Measurements from ENCODE around the gene TMEM39B.
"Not testable (repeated sequence)": the region's sequence is repeated elsewhere in the genome, so short reads cannot be mapped to it uniquely, and the experiment has no call there.

Gene TMEM39B

GRCh38 chr1:32144033-32144432, 71.3 kb downstream of the TMEM39B start:
- H3K4me3 ChIP-seq (ENCODE audit: insufficient read depth, low read depth, low read length, poor library complexity, severe bottlenecking) = no peak overlapping the region
- H3K27ac ChIP-seq (ENCODE audit: insufficient read depth, low read length, poor library complexity, severe bottlenecking) = no peak overlapping the region
- no peaks in the 10 kb centered on the region for H3K27me3 ChIP-seq (replicated peaks; ENCODE audit: control insufficient read depth, insufficient read depth, low read length, poor library complexity, severe bottlenecking)
- no peak for DNase-seq
- H3K9me3 ChIP-seq (ENCODE audit: control insufficient read depth, low read length) = no peaks in the 10 kb centered on the region
- H3K36me3 ChIP-seq (ENCODE audit: control insufficient read depth, insufficient read depth, low read length) = no peaks in the 10 kb centered on the region
- H3K4me1 ChIP-seq (ENCODE audit: control insufficient read depth, insufficient read depth, low read length, poor library complexity, severe bottlenecking) = no peaks in the 10 kb centered on the region

- H3K27ac ChIP-seq (ENCODE audit: insufficient read depth, low read length, poor library complexity, severe bottlenecking); H3K4me1 ChIP-seq (ENCODE audit: control insufficient read depth, insufficient read depth, low read length, poor library complexity, severe bottlenecking): not testable (repeated sequence)
Observed at GRCh38 chr1:32147799-32148198, 75.1 kb downstream of the TMEM39B start.

GRCh38 chr1:32150847-32151246, 78.1 kb downstream of the TMEM39B start:
- Histone ChIP-seq H3K36me3 (ENCODE audit: control insufficient read depth, insufficient read depth, low read length) (peaks cover 7% of the 10 kb centered on the region), H3K4me3 (ENCODE audit: insufficient read depth, low read depth, low read length, poor library complexity, severe bottlenecking) (no peak overlapping the region), H3K27ac (ENCODE audit: insufficient read depth, low read length, poor library complexity, severe bottlenecking) (no peak overlapping the region), H3K27me3 (replicated peaks; ENCODE audit: control insufficient read depth, insufficient read depth, low read length, poor library complexity, severe bottlenecking) (no peaks in the 10 kb centered on the region), H3K4me1 (ENCODE audit: control insufficient read depth, insufficient read depth, low read length, poor library complexity, severe bottlenecking) (no peaks in the 10 kb centered on the region), H3K9me3 (ENCODE audit: control insufficient read depth, low read length) (no peaks in the 10 kb centered on the region)
- DNase-seq = no peak

More at GRCh38 chr1:32147799-32148198, 75.1 kb downstream of the TMEM39B start:
- not testable (repeated sequence) for H3K9me3 ChIP-seq (ENCODE audit: control insufficient read depth, low read length); H3K4me3 ChIP-seq (ENCODE audit: insufficient read depth, low read depth, low read length, poor library complexity, severe bottlenecking); DNase-seq; H3K36me3 ChIP-seq (ENCODE audit: control insufficient read depth, insufficient read depth, low read length); H3K27me3 ChIP-seq (replicated peaks; ENCODE audit: control insufficient read depth, insufficient read depth, low read length, poor library complexity, severe bottlenecking)

- H3K9me3 ChIP-seq (ENCODE audit: control insufficient read depth, low read length) = no peaks in the 10 kb centered on the region
- no peaks in the 10 kb centered on the region for H3K27me3 ChIP-seq (replicated peaks; ENCODE audit: control insufficient read depth, insufficient read depth, low read length, poor library complexity, severe bottlenecking)
- H3K4me3 ChIP-seq (ENCODE audit: insufficient read depth, low read depth, low read length, poor library complexity, severe bottlenecking) = no peak overlapping the region
- no peak overlapping the region for H3K27ac ChIP-seq (ENCODE audit: insufficient read depth, low read length, poor library complexity, severe bottlenecking)
- no peak for DNase-seq
- H3K36me3 ChIP-seq (ENCODE audit: control insufficient read depth, insufficient read depth, low read length) = peaks cover 12% of the 10 kb centered on the region
- H3K4me1 ChIP-seq (ENCODE audit: control insufficient read depth, insufficient read depth, low read length, poor library complexity, severe bottlenecking) = no peaks in the 10 kb centered on the region
Observed at GRCh38 chr1:32151319-32151787, 78.6 kb downstream of the TMEM39B start.
